Measurements from ENCODE around the gene RFC1.

The RFC1 gene

GRCh38 chr4:39349326-39349725 is 16.8 kb downstream of the RFC1 start:
- Histone ChIP-seq H4K8ac (ENCODE audit: low read length) (no peak overlapping the region), H2AFZ (ENCODE audit: low read depth, low read length) (no peak overlapping the region), H3K79me1 (replicated peaks; ENCODE audit: low read length, poor library complexity, severe bottlenecking) (peaks cover 14% of the 10 kb centered on the region), H3K9me3 (ENCODE audit: control insufficient read depth, low read length) (peaks cover 17% of the 10 kb centered on the region), H3K4me3 (ENCODE audit: insufficient read depth in 1 of 2, low read depth in 1 of 2, low read length in 2 of 2) (no peak overlapping the region), H3K4ac (ENCODE audit: low read depth in 1 of 2, low read length in 2 of 2) (no peak overlapping the region), H3K36me3 (ENCODE audit: control insufficient read depth in 1 of 2, insufficient read depth in 2 of 2, low read depth in 1 of 2, low read length in 2 of 2) (peaks cover 9 to 40% of the 10 kb centered on the region in 2 experiments), H3K27ac (ENCODE audit: low read length, poor library complexity, severe bottlenecking) (no peak overlapping the region), H3K4me2 (ENCODE audit: low read length, poor library complexity, severe bottlenecking) (no peak overlapping the region), H3K27me3 (ENCODE audit: control insufficient read depth in 1 of 2, insufficient read depth in 1 of 2, low read length in 2 of 2) (no peaks in the 10 kb centered on the region), H2BK120ac (ENCODE audit: low read depth, low read length) (no peak overlapping the region), H3K18ac (ENCODE audit: low read depth in 1 of 2, low read length in 2 of 2) (peak overlapping the region in 1 of 2 experiments; percentile 12), H2AK5ac (ENCODE audit: low read length, severe bottlenecking) (no peak overlapping the region), H3K9ac (ENCODE audit: low read length) (no peak overlapping the region), H3K14ac (ENCODE audit: low read length in 2 of 2) (no peak overlapping the region), H4K91ac (ENCODE audit: low read length) (no peak overlapping the region), H2BK5ac (ENCODE audit: low read depth, low read length, poor library complexity, severe bottlenecking) (no peak overlapping the region), H3K23ac (ENCODE audit: low read length in 2 of 2) (no peak overlapping the region), H2BK15ac (ENCODE audit: low read depth, poor library complexity, severe bottlenecking) (no peak overlapping the region), H2BK12ac (ENCODE audit: low read length in 2 of 2) (no peak overlapping the region), H3K4me1 (ENCODE audit: control insufficient read depth, insufficient read depth, low read depth, low read length) (peaks cover 3% of the 10 kb centered on the region)
- WGBS: 94% methylated on average over 2 of the region's 2 CpGs
- no peak for DNase-seq

- Histone ChIP-seq H4K91ac (ENCODE audit: low read length) (no peak overlapping the region), H3K9ac (ENCODE audit: low read length) (no peak overlapping the region), H3K4me3 (ENCODE audit: insufficient read depth in 1 of 2, low read depth in 1 of 2, low read length in 2 of 2) (no peak overlapping the region), H3K9me3 (ENCODE audit: control insufficient read depth, low read length) (peaks cover 17% of the 10 kb centered on the region), H3K4me2 (ENCODE audit: low read length, poor library complexity, severe bottlenecking) (no peak overlapping the region), H2BK120ac (ENCODE audit: low read depth, low read length) (no peak overlapping the region), H3K14ac (ENCODE audit: low read length in 2 of 2) (no peak overlapping the region), H3K23ac (ENCODE audit: low read length in 2 of 2) (no peak overlapping the region), H3K36me3 (ENCODE audit: control insufficient read depth in 1 of 2, insufficient read depth in 2 of 2, low read depth in 1 of 2, low read length in 2 of 2) (peaks cover 9 to 41% of the 10 kb centered on the region in 2 experiments), H4K8ac (ENCODE audit: low read length) (no peak overlapping the region), H3K79me1 (replicated peaks; ENCODE audit: low read length, poor library complexity, severe bottlenecking) (peaks cover 16% of the 10 kb centered on the region), H3K27ac (ENCODE audit: low read length, poor library complexity, severe bottlenecking) (no peak overlapping the region), H3K4me1 (ENCODE audit: control insufficient read depth, insufficient read depth, low read depth, low read length) (peaks cover 3% of the 10 kb centered on the region), H2AFZ (ENCODE audit: low read depth, low read length) (no peak overlapping the region), H3K4ac (ENCODE audit: low read depth in 1 of 2, low read length in 2 of 2) (no peak overlapping the region), H3K18ac (ENCODE audit: low read depth in 1 of 2, low read length in 2 of 2) (no peak overlapping the region), H2BK15ac (ENCODE audit: low read depth, poor library complexity, severe bottlenecking) (no peak overlapping the region), H2BK5ac (ENCODE audit: low read depth, low read length, poor library complexity, severe bottlenecking) (no peak overlapping the region), H3K27me3 (ENCODE audit: control insufficient read depth in 1 of 2, insufficient read depth in 1 of 2, low read length in 2 of 2) (no peaks in the 10 kb centered on the region), H2AK5ac (ENCODE audit: low read length, severe bottlenecking) (no peak overlapping the region), H2BK12ac (ENCODE audit: low read length in 2 of 2) (no peak overlapping the region)
- peak; percentile 23 for DNase-seq
- 98% methylated on average over 3 of the region's 4 CpGs for WGBS
Measured at GRCh38 chr4:39348371-39349315, 17.5 kb downstream of the RFC1 start.

- no peak for DNase-seq
- Histone ChIP-seq H2BK5ac (ENCODE audit: low read depth, low read length, poor library complexity, severe bottlenecking) (no peak overlapping the region), H4K91ac (ENCODE audit: low read length) (no peak overlapping the region), H3K9me3 (ENCODE audit: control insufficient read depth, low read length) (peaks cover 17% of the 10 kb centered on the region), H2BK15ac (ENCODE audit: low read depth, poor library complexity, severe bottlenecking) (no peak overlapping the region), H3K79me1 (replicated peaks; ENCODE audit: low read length, poor library complexity, severe bottlenecking) (peaks cover 20% of the 10 kb centered on the region), H3K14ac (ENCODE audit: low read length in 2 of 2) (no peak overlapping the region), H3K4me3 (ENCODE audit: insufficient read depth in 1 of 2, low read depth in 1 of 2, low read length in 2 of 2) (no peak overlapping the region), H3K9ac (ENCODE audit: low read length) (no peak overlapping the region), H3K4ac (ENCODE audit: low read depth in 1 of 2, low read length in 2 of 2) (no peak overlapping the region), H3K23ac (ENCODE audit: low read length in 2 of 2) (no peak overlapping the region), H3K36me3 (ENCODE audit: control insufficient read depth in 1 of 2, insufficient read depth in 2 of 2, low read depth in 1 of 2, low read length in 2 of 2) (peaks cover 9 to 52% of the 10 kb centered on the region in 2 experiments), H3K27me3 (ENCODE audit: control insufficient read depth in 1 of 2, insufficient read depth in 1 of 2, low read length in 2 of 2) (no peaks in the 10 kb centered on the region), H4K8ac (ENCODE audit: low read length) (no peak overlapping the region), H2AFZ (ENCODE audit: low read depth, low read length) (no peak overlapping the region), H3K4me1 (ENCODE audit: control insufficient read depth, insufficient read depth, low read depth, low read length) (peaks cover 2% of the 10 kb centered on the region), H2AK5ac (ENCODE audit: low read length, severe bottlenecking) (no peak overlapping the region), H2BK120ac (ENCODE audit: low read depth, low read length) (no peak overlapping the region), H3K4me2 (ENCODE audit: low read length, poor library complexity, severe bottlenecking) (no peak overlapping the region), H3K27ac (ENCODE audit: low read length, poor library complexity, severe bottlenecking) (no peak overlapping the region), H2BK12ac (ENCODE audit: low read length in 2 of 2) (no peak overlapping the region), H3K18ac (ENCODE audit: low read depth in 1 of 2, low read length in 2 of 2) (no peak overlapping the region)
- 90% methylated on average over 2 of the region's 3 CpGs for WGBS
Measured at GRCh38 chr4:39346856-39347519, 19.2 kb downstream of the RFC1 start.

GRCh38 chr4:39342731-39343130 is 23.4 kb downstream of the RFC1 start:
- no peaks in the 10 kb centered on the region for H3K4me1 ChIP-seq (ENCODE audit: control insufficient read depth, insufficient read depth, low read depth, low read length)
- H2BK5ac ChIP-seq (ENCODE audit: low read depth, low read length, poor library complexity, severe bottlenecking): no peak overlapping the region
- H2AFZ ChIP-seq (ENCODE audit: low read depth, low read length): no peak overlapping the region
- no peak overlapping the region for H4K8ac ChIP-seq (ENCODE audit: low read length)
- 100% methylated on average over 7 of the region's 7 CpGs for WGBS
- no peak overlapping the region for H3K9ac ChIP-seq (ENCODE audit: low read length)
- H3K27me3 ChIP-seq (ENCODE audit: control insufficient read depth in 1 of 2, insufficient read depth in 1 of 2, low read length in 2 of 2): no peaks in the 10 kb centered on the region
- H3K4me3 ChIP-seq (ENCODE audit: insufficient read depth in 1 of 2, low read depth in 1 of 2, low read length in 2 of 2): no peak overlapping the region
- DNase-seq: no peak
- no peak overlapping the region for H3K4me2 ChIP-seq (ENCODE audit: low read length, poor library complexity, severe bottlenecking)
- peaks cover 21% of the 10 kb centered on the region for H3K79me1 ChIP-seq (replicated peaks; ENCODE audit: low read length, poor library complexity, severe bottlenecking)
- no peaks in the 10 kb centered on the region for H3K9me3 ChIP-seq (ENCODE audit: control insufficient read depth, low read length)
- no peak overlapping the region for H2BK15ac ChIP-seq (ENCODE audit: low read depth, poor library complexity, severe bottlenecking)
- H2BK120ac ChIP-seq (ENCODE audit: low read depth, low read length): no peak overlapping the region
- no peak overlapping the region for H3K4ac ChIP-seq (ENCODE audit: low read depth in 1 of 2, low read length in 2 of 2)
- H3K18ac ChIP-seq (ENCODE audit: low read depth in 1 of 2, low read length in 2 of 2): no peak overlapping the region
- no peak overlapping the region for H3K23ac ChIP-seq (ENCODE audit: low read length in 2 of 2)
- no peak overlapping the region for H3K27ac ChIP-seq (ENCODE audit: low read length, poor library complexity, severe bottlenecking)
- H3K14ac ChIP-seq (ENCODE audit: low read length in 2 of 2): no peak overlapping the region
- H2BK12ac ChIP-seq (ENCODE audit: low read length in 2 of 2): no peak overlapping the region
- H2AK5ac ChIP-seq (ENCODE audit: low read length, severe bottlenecking): no peak overlapping the region
- H3K36me3 ChIP-seq (ENCODE audit: control insufficient read depth in 1 of 2, insufficient read depth in 2 of 2, low read depth in 1 of 2, low read length in 2 of 2): peaks cover 3 to 36% of the 10 kb centered on the region in 2 experiments
- H4K91ac ChIP-seq (ENCODE audit: low read length): no peak overlapping the region

Data from mesenchymal stem cell (in vitro differentiated cells and primary cell).